Measurements from ENCODE around the gene RAB27A.
"Not testable (repeated sequence)": the region's sequence is repeated elsewhere in the genome, so short reads cannot be mapped to it uniquely, and the experiment has no call there.

DNA sequence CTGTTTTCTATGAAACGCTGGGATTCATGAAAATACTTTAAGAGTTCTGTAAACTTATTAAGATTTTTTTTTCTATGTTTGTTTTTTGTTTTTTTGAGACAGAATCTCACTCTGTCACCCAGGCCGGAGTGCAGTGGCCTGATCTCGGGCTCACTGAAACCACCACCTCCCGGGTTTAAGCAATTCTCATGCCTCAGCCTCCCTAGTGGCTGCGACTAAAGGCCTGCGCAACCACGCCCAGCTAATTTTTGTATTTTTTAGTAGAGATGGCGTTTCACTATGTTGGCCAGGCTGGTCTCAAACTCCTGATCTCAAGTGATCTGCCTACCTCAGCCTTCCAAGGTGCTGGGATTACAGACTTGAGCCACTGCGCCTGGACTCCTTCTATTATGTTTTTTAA, 39.7 kb downstream of the RAB27A start:
- TF ChIP-seq, protein P1, sequence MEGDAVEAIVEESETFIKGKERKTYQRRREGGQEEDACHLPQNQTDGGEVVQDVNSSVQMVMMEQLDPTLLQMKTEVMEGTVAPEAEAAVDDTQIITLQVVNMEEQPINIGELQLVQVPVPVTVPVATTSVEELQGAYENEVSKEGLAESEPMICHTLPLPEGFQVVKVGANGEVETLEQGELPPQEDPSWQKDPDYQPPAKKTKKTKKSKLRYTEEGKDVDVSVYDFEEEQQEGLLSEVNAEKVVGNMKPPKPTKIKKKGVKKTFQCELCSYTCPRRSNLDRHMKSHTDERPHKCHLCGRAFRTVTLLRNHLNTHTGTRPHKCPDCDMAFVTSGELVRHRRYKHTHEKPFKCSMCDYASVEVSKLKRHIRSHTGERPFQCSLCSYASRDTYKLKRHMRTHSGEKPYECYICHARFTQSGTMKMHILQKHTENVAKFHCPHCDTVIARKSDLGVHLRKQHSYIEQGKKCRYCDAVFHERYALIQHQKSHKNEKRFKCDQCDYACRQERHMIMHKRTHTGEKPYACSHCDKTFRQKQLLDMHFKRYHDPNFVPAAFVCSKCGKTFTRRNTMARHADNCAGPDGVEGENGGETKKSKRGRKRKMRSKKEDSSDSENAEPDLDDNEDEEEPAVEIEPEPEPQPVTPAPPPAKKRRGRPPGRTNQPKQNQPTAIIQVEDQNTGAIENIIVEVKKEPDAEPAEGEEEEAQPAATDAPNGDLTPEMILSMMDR (IDR thresholded peaks at IDR 0.05; ENCODE audit: low read length): not testable (repeated sequence)
- TF ChIP-seq EZH2 (IDR thresholded peaks at IDR 0.05; ENCODE audit: borderline replicate concordance, low read length): not testable (repeated sequence)
